Panc1 (cell line): ENCODE data around the gene SH3BP2.

Experiments
- CTCF ChIP-seq: fragments of 450-650 bp; IDR thresholded peaks from 2 replicates; pipeline ENCODE4 v1.5.1; 2017; ENCODE audit warnings: mild to moderate bottlenecking
- POLR2AphosphoS5 ChIP-seq: IDR thresholded peaks from 2 replicates; pipeline ENCODE4 v1.6.1; 2012; ENCODE audit warnings: mild to moderate bottlenecking, low read depth, low read length, moderate library complexity
- SIN3A ChIP-seq: IDR thresholded peaks from 2 replicates; pipeline ENCODE4 v1.6.1; 2012; ENCODE audit warnings: low read depth, mild to moderate bottlenecking, low read length, moderate library complexity, borderline replicate concordance; ENCODE audit not compliant: insufficient read depth
- TCF7L2 ChIP-seq: IDR thresholded peaks from 2 replicates; pipeline ENCODE4 v1.6.1; 2011; ENCODE audit warnings: mild to moderate bottlenecking, low read depth, low read length, inconsistent platforms
- TF ChIP-seq, protein P1 (sequence below), 2 experiments: IDR thresholded peaks; 2 replicates each; pipeline ENCODE4 v1.6.1; 2011 to 2012; ENCODE audit warnings: low read depth in 2 of 2, control low read depth in 1 of 2, low read length in 1 of 2, mild to moderate bottlenecking in 1 of 2, moderate library complexity in 1 of 2; ENCODE audit not compliant: insufficient read depth in 1 of 2

DNA sequence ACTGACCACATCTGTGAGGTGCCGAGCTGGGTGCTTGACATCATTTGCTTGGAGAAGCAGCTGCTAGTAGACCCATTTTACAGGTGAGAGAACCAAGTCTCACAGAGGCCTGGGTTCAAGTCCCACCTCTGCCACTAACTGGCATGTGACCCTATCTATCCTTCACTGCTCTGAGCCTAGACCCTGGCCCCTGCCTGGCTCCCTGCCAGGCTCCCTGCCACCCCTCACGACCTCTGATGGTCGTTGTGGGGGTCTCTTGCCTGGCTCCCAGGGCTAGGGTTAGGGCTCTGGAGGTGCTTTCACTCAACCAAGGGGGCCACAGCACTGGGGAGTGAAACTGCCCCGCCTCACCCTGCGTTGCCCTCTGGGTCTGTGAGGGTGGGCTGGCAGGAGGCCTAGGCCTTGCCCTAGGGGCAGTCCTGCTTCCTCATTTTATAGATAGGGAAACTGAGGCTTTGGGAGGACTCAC lies 43.5 kb downstream of the SH3BP2 start:
- TF ChIP-seq CTCF (no peak), SIN3A (no peak), POLR2AphosphoS5 (no peak), TCF7L2 (no peak)
- TF ChIP-seq, protein P1, sequence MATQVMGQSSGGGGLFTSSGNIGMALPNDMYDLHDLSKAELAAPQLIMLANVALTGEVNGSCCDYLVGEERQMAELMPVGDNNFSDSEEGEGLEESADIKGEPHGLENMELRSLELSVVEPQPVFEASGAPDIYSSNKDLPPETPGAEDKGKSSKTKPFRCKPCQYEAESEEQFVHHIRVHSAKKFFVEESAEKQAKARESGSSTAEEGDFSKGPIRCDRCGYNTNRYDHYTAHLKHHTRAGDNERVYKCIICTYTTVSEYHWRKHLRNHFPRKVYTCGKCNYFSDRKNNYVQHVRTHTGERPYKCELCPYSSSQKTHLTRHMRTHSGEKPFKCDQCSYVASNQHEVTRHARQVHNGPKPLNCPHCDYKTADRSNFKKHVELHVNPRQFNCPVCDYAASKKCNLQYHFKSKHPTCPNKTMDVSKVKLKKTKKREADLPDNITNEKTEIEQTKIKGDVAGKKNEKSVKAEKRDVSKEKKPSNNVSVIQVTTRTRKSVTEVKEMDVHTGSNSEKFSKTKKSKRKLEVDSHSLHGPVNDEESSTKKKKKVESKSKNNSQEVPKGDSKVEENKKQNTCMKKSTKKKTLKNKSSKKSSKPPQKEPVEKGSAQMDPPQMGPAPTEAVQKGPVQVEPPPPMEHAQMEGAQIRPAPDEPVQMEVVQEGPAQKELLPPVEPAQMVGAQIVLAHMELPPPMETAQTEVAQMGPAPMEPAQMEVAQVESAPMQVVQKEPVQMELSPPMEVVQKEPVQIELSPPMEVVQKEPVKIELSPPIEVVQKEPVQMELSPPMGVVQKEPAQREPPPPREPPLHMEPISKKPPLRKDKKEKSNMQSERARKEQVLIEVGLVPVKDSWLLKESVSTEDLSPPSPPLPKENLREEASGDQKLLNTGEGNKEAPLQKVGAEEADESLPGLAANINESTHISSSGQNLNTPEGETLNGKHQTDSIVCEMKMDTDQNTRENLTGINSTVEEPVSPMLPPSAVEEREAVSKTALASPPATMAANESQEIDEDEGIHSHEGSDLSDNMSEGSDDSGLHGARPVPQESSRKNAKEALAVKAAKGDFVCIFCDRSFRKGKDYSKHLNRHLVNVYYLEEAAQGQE (IDR thresholded peaks at IDR 0.05; ENCODE audit: insufficient read depth in 1 of 2, low read depth in 2 of 2, low read length in 1 of 2) = no peak
